DMS 273 (cell line): Measurements from ENCODE around the gene GFOD2.
"Not testable (repeated sequence)": the region's sequence is repeated elsewhere in the genome, so short reads cannot be mapped to it uniquely, and the experiment has no call there.

ENCODE experiments used
- DNase-seq: peaks from one replicate; lab custom pipeline; 2025; ENCODE audit not compliant: unreplicated experiment; lab: John Stamatoyannopoulos, UW

The GFOD2 gene

GRCh38 chr16:67707210-67707609 is 11.9 kb downstream of the GFOD2 start:
- DNase-seq, result no peak

- no peak for DNase-seq
Observed at GRCh38 chr16:67704110-67704509, 15.0 kb downstream of the GFOD2 start.

GRCh38 chr16:67703626-67704025 is 15.5 kb downstream of the GFOD2 start:
- no peak for DNase-seq

GRCh38 chr16:67702130-67702529 is 17.0 kb downstream of the GFOD2 start:
- DNase-seq, result no peak

GRCh38 chr16:67701420-67701819 is 17.7 kb downstream of the GFOD2 start:
- DNase-seq, result no peak

GRCh38 chr16:67699265-67699664 is 19.9 kb downstream of the GFOD2 start:
- DNase-seq, result no peak

GRCh38 chr16:67697422-67698185 is 21.5 kb downstream of the GFOD2 start:
- DNase-seq, result no peak

- DNase-seq, result no peak
Observed at GRCh38 chr16:67694611-67695010, 24.5 kb downstream of the GFOD2 start.

GRCh38 chr16:67693517-67694285 is 25.4 kb downstream of the GFOD2 start:
- DNase-seq, result not testable (repeated sequence)

GRCh38 chr16:67685388-67686112 is 33.6 kb downstream of the GFOD2 start:
- no peak for DNase-seq

- no peak for DNase-seq
Observed at GRCh38 chr16:67683767-67684166, 35.3 kb downstream of the GFOD2 start.

GRCh38 chr16:67679935-67680897 is 38.9 kb downstream of the GFOD2 start:
- DNase-seq, result no peak

GRCh38 chr16:67678354-67679023 is 40.6 kb downstream of the GFOD2 start:
- DNase-seq, result no peak

- no peak for DNase-seq
Observed at GRCh38 chr16:67677712-67678111, 41.4 kb downstream of the GFOD2 start.

GRCh38 chr16:67676939-67677338 is 42.2 kb downstream of the GFOD2 start:
- DNase-seq, result no peak

GRCh38 chr16:67676516-67676915 is 42.6 kb downstream of the GFOD2 start:
- no peak for DNase-seq

- DNase-seq, result no peak
Observed at GRCh38 chr16:67675999-67676398, 43.1 kb downstream of the GFOD2 start.

GRCh38 chr16:67675579-67675935 is 43.6 kb downstream of the GFOD2 start:
- DNase-seq, result no peak

GRCh38 chr16:67674851-67675578 is 44.1 kb downstream of the GFOD2 start:
- no peak for DNase-seq
